ENCODE measurements around the gene FAM131B.
"Not testable (repeated sequence)": the region's sequence is repeated elsewhere in the genome, so short reads cannot be mapped to it uniquely, and the experiment has no call there.

DNA sequence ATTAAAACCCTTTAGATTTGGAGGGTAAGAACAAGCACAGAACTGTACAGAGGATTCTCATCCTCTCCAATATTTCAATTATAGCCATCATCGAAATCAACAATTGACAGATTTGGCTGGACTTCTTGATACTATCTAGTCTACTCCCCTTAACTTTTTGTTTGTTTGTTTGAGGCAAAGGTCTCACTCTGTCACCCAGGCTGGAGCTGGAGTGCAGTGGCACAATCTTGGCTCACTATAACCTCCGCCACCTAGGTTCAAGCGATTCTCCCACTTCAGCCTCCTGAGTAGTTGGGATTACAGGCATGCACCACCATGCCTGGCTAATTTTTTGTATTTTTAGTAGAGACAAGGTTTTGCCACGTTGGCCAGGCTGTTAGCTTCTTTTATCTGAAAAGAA is 39.7 kb upstream of the FAM131B start:
- TF ChIP-seq, protein P1, sequence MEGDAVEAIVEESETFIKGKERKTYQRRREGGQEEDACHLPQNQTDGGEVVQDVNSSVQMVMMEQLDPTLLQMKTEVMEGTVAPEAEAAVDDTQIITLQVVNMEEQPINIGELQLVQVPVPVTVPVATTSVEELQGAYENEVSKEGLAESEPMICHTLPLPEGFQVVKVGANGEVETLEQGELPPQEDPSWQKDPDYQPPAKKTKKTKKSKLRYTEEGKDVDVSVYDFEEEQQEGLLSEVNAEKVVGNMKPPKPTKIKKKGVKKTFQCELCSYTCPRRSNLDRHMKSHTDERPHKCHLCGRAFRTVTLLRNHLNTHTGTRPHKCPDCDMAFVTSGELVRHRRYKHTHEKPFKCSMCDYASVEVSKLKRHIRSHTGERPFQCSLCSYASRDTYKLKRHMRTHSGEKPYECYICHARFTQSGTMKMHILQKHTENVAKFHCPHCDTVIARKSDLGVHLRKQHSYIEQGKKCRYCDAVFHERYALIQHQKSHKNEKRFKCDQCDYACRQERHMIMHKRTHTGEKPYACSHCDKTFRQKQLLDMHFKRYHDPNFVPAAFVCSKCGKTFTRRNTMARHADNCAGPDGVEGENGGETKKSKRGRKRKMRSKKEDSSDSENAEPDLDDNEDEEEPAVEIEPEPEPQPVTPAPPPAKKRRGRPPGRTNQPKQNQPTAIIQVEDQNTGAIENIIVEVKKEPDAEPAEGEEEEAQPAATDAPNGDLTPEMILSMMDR (IDR thresholded peaks at IDR 0.05): not testable (repeated sequence)
- TF ChIP-seq POLR2A (IDR thresholded peaks at IDR 0.05): not testable (repeated sequence)

Data from lower leg skin (tissue), 3 donors.